HPDE6-E6E7 (cell line): Measurements from ENCODE around the gene GLIS1.

Source experiments
- DNase-seq: peaks from one replicate; pipeline ENCODE4 v3.0.0; 2011; ENCODE audit warnings: missing footprints; ENCODE audit errors: extremely low spot score

Gene GLIS1

DNA sequence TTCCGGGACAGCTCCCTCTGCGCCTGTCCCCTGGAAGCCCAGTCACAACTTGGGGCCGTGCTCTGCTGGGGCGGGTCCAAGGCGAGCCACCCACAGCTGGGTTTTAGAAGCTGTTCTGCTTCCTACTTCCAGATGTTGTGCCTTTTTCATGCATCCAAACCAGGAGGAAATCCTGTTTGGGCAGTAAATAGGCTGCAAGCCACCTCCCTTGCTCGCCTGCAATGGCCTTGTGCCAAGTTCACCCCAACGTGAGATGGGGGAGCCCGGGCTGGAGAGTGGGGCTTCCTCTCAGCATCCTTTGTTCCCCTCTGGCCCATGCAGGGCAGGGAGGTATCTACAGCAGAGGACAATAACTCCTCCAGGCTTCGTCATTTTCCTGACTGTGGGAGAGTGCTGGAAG is 206.6 kb downstream of the GLIS1 start:
- no peak for DNase-seq

DNA sequence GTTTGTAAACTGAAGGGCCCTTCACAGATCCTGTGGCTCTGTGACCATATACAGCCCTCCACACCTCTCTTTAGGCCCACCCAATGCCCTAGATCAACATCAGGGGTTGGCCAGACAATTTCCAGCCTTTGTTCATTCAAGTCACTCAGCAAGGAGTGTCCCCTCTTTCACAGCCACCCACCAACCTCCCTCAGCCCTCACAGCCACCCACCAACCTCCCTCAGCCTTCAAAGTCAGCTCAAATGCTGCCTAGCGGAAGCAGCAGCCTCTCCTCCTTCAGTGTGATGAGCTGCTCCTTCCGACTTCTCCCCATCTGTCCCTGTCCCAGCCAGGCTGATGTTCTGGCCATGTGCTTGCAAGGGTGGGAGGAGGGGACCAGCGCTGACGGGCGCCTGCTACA is 208.4 kb downstream of the GLIS1 start:
- DNase-seq = no peak

DNA sequence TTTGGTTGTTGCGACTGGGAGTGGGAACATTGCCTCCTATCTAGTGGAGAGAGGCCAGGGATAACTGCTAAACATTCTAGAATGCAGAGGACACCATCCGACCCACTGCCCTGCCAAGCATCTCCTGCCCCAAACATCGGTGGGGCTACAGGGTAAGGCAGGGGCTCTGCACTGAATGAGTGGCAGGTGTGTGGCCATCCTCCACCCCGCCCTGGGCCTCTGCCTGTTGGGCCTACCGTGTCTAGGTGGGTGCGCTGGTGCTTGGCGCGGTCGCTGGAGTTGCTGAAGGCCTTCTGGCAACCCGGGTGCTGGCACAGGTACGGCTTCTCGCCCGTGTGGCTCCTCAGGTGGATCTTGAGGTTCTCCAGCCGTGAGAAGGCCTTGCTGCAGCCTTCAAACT is 209.4 kb downstream of the GLIS1 start:
- DNase-seq = no peak

DNA sequence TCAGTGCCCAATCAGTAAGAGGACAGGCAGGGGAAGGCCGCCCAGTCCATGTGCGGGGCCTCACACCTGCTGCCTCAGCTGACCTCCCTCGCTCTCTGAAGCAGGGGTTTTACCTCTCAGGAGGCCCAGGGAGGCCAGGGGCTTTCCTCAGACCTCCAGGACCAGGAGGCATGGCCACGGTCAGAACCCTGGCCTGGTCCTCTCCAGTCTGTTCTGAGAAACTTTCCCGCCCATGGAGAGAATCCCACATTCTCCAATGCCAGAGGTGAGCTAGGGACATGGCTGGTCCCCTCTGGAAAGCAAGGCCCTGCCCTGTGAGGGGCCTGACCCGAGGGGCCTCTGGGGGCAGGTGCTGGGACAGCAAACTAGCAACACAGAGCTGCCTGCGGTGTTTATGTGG is 211.6 kb downstream of the GLIS1 start:
- no peak for DNase-seq

DNA sequence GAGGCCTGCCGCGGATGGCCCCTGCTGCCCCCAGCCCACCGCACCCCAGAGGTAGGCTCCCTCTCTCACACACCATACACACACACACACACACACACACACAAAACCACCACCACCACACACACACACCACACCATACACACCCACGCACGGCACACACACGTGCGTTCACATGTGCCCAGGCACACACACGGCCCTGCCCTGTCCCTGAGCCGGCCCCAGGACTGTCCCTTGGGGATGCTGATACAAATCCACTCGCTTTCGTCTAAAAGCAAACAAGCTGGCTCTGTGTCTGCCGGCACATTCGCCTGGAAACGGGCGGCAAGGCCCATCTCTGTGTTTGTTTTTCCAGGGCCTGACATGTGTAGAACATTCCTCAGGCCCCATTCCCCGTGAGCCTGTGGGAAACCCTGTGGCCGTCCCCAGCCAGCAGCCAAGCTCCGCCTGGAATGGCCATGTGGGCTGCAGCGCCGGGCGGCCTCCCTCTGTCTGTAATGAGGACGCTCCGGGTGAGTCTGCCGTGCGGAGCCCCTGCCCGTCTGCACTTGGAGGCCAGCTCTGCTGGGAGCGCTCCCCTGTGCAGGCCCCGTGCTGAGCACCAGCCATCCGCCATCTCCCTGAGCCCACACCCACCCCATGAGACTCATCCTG is 212.4 kb downstream of the GLIS1 start:
- no peak for DNase-seq

DNA sequence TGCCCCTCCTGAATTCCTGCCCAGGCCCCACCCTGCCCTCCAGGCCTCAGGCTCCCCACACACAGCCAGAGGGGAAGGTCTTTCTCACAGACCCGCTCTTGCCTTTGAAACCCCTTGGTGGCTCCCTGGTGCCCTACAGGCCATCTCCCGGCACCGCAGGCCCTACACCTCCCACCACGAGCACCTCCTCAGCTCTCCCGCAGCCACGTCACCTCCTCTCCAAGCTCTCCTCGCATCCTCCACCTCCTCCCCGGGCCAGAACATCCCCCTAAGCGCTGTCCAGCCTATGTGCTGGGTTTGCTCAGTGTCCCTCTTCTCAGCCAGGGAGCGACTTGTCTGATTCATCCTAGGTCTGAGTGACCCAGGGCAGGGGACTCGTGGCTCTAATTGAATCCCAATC is 213.4 kb downstream of the GLIS1 start:
- DNase-seq = no peak

DNA sequence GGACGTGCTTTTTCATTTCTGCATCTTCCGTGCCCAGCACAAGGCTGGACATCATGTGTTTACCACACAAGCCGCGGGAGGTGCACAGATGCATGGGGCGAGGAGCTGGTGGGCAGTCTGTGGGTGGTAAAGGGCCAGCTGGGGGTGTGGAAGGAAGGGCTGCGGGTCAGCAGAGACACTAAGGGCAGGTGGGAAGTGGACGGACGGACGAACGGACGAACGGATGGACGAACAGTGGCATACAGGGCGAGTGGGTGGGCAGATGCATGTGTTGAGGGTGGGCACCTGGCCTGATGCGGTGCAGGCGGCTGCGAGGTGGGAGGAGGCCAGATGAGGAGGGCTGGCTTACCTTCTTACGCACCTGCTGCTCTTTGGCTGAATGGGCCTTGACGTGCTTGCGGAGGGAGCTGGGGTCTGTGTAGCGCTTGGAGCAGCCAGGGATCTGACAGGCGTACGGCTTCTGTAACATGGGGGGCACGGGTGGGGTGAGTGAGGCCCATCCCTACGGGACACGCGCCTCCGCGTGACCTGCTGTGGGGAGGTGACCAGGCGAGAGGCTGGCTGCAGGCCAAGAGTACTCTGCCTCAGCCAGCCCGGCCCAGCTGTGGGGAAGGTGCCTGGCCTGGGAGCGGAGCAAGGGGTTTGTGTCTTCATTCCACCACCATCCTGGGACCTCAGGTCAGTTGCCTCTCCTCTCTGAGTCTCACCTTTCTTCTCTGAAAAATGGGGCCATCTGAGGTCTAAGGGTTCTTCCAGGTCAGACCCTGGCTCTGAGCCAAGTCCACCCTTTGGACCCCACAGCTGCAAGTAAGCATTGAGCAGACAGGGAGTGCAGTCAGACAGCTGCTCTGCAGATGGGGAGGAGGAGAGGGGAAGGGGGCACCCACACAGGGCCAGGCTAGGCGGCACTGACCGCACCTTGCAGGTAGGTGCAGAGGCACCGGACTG is 214.3 kb downstream of the GLIS1 start:
- DNase-seq = no peak

DNA sequence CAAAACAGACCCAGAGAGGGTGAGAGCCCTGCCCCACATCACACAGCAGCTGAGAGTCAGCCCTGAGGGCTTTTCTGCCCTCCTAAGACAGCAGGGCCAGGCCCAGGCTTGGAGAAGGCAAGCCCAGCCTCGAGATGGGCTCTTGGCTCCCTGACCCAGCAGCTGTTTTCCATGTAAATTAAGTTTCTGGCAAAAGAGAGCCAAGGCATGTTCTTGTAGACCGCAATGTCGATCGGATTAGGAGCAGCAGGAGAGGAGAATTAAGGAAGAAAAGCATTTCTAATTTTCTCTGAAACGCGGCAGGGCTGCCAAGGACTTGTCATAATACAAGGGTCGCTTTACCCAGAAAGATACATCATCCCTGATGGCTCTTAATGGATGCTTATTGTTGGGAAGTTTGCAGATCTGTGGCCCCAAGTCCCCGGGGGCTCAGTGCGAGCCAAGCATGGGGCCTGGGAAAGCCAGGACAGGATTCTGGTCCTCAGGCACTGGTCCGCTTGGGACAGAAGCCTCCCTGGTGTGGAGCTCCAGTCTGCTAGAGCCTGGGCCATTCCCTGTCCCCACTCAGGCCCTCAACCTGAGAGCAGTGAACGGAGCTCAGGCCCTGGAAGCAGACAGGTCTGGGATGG is 216.9 kb downstream of the GLIS1 start:
- DNase-seq = no peak

DNA sequence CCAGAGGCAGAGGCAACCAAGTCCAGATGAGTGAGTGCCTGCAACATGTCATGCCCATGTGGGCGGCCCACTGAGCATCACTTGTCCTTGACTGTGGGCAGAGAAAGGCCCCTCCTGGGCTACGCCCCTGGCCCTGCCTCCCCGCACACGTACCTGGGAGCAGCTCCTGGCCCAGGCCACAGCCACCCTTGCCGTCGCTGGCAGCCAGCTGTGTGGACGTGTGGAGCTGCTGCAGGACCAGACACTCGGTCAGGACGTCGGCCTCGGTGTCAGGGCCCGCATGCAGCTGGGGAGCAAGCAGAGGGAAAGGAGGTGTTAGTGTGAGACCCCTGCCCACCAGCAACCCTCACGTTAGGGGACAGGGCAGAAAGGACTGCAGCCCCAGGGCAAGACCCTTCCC is 218.5 kb downstream of the GLIS1 start:
- DNase-seq = no peak

DNA sequence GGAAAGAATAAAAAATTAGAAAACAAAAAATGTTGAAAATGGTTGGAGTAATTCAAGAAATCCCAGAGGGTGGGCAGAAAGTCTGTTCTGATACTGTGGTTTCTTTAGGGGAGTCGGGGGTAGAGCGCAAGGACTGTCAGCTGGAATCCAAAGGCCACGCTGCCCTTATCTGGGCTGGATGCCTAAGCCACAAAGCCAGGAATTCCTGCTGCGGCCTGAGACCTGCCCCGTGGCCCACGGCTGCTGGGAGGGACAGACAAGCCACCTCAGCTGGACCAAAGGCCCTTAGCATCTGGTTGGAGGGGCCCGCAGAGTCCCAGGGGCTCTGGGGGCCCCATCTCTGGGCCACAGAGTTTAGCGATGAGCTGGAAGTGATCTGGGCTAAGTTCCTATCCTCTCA is 219.5 kb downstream of the GLIS1 start:
- no peak for DNase-seq

DNA sequence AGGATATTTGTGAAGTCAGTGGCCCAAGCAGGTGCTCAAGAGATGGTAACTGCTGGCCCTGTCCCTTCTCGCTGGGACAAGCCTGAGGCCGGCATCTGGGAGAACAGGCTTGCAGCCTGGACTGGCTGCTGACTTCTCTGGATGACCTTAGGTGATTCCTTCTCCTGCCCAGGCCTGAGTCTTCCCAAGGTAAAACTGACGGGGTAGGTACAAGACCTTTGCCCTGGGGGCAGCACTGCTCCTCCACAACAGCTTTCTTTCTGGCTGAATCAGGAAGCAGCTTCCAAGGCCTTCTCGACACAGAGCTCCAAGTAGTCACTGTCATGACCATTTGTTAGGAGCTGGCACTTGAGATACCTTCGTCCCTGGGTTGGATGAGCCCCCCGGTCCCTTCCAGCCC is 220.2 kb downstream of the GLIS1 start:
- DNase-seq = no peak

DNA sequence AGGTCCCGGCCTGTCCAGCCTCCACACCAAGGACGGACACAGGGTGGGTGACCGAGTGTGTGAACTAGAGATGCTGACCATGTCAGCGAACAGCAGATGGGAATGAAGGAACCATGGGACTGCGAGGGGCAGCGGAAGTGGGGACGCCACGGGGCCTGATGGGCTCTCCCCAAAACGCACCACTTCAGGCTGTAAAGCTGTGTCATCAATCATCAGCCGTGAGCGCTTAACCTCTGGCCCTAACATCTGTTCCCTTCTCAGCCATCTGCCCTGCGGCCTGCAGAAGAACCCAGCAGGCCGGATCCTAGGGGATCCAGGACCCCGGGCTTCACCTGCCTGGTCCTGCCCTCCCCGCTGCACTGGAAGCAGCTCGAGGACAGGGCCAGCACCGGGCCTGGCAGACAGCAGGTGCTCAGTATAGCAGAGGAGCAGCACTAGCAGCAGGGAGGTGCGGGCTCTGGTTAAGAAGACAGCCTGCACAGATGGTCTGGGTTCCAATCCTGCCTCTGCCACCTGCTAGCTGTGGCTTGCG is 221.1 kb downstream of the GLIS1 start:
- DNase-seq = no peak

DNA sequence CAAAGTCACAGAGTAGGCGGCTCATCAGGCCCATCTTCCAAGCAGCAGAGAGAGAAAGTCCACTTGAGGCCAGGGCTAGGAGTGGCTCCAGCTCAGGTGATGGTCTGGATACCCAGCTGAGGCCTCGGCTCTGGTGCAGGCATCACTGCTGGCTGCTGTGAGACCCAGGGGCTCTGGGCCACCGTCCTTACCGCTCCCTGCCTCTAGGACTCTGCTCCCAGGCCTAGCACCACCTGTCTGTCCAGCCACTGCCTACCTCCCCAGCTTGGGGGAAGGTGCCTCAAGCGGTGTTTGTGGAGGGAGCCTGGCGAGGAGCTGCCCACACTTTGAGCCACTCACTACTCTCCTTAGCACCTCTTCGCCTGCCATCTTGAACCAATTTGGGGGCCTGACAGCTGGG is 221.9 kb downstream of the GLIS1 start:
- no peak for DNase-seq

DNA sequence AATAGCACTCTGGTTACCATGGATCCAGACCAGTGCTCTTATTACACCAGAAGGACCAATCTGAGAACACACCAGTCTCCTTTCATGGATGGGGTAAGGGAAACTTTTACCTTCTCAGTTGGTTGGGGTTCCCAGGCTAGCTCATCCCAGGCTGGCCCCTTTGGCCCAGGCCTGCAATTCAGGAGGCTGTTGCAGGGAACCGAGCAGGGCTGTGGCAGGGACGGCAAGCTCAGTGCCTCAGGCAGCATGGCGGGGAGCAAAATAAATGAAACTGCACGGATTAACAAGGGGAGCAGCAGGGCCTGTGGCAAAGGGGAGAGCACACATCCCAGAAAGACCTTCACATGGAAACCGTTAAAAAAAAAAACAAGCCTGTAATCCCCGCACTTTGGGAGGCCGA is 222.8 kb downstream of the GLIS1 start:
- DNase-seq = no peak

DNA sequence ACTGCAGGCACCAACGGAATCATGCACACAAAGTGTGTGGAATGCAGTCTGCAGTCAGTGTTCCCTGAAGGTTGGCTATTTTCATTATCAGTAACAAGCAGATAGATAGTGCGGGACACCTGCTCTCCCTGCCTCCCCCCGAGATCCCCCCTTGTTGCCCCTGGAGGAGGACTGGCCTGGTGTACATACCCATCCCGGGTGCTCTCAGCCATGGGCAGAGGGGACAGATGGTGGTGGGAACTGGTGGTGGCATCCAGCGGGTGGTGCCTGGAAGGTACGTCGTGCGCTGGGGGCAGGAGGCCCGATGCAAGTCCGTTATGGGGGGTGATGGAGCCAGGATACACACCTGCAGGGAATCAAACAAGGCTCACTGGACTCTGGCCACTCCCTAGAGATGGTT is 224.5 kb downstream of the GLIS1 start:
- DNase-seq = no peak

DNA sequence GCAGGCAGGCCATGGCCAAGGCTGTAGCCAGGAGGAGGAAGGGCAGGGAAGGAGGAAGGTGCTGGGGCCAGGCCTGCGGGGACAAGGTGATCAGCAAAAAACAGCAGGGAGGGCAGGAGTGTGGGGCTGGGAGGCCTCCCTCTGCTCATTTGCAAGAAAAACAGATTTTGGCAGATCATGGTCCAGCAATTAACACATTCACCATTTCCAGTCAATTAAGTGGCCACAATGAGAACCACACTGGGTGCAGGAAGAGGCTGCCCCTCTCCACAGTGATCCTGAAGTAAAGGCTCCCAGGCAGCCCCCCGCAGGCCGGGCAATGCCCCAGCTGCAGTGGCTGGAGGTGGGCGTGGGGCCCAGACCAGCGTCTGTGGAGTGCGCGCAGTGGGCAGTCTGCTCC is 225.1 kb downstream of the GLIS1 start:
- no peak for DNase-seq

DNA sequence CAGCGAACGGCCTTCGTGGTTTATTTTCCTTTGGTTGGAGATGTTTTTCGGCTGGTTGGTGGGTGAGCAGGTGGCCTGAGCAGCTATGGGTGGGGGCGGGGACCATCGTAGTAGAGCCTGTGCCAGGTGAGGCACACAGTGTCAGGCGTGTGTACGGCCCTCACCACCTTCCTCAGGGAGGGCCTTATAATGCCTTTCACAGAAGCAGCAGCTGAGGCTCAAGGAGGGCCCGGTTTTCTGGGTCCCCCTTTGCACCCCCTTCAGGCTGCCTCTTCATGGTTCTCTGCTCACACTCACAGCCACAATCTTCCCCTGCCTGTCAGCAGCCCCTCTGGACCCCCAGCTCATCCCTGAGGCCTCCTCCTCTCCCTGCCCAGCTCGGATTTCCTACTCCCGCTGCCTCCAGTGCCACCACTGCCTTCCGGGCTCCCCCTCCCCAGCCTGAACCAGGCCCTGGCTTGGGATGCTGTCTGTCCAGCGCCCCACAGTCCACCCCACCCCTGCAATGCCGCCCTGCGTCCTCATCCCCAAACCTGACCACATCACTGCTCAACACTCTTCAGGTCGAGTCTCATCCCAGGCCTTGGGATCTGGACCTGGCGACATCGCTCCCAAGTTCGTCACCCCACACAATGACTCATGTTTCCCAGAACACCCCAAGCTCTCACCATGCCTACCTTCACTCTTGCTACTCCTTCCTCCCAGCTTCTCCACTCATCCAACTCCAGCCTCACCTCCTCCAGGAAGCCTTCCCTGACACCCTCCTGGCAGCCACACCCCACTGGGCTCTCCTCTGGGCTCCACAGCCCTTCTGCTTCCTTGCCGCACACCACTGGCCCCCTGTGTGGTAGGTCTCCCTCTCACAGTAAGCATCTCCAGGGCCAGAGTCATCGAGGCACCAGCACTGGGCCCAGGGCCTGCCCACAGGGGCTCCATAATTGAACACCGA is 225.9 kb downstream of the GLIS1 start:
- no peak for DNase-seq

DNA sequence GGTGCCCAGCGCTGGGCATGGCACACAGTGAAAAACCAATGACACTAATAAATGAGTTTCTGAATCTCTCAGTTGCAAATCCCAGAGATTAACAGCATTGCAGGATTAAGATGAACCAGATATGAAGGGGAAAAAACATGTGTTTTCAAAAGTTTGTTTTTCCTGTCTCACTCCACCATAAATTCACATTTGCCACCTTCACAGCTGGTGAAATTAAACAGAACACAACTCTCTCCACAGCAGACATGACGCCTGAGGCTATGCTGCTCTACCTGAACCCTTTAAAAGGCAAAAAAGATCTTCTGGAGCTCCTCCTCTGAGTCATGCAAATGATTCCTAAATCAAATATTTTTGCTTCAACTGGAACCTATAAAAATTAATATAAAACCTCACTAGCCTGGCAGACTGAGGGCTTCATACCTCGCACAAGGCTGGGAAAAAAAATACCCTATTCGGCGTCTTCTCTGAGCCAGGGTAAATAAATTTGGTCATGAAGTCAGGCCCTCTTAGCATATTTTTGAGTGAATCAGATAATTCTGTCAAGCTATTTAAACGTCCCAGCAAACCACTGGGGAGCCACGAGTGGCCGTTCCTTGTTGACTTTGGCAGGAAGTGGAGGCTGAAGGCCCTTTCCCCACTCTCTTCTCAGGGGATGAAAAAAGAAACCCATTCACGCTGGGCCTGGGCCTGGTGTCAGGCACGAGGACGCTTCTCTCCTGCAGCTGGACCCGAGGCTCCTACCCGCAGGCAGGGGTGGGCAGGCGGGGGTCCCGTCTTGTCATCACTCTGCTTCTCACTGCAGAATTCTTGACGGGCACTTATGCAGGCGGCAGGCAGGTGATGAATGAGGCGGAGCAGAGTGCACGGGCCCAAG is 226.8 kb downstream of the GLIS1 start:
- DNase-seq = no peak

DNA sequence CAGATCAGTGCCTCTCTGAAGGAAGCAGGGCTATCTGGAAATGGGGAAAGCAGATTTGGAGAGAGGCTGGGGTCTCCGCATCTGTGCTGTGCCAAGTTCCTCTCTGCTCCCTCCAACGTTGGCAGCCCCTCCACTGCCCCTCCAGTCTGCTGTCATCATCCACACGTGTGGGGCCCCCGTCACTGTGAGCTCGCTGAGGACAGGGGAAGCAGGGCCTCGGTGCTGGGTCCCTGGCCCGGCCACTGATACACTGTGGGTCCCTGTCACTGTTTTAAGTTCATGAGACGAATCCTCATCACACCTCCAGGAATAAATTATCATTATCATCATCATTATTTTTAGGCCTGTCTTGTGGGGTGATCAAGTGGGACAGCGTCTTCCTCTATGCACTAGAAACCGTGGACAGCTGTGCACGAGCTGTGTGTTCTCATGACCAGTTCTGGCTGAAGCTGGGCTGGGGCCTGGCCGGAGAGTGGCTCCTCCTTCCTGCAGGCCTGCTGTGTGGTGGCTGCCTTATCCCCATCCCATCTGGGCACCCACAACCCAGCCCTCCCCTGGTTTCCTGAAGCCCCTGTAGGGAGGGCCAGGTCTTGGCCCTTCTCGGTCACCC is 227.5 kb downstream of the GLIS1 start:
- DNase-seq = no peak

DNA sequence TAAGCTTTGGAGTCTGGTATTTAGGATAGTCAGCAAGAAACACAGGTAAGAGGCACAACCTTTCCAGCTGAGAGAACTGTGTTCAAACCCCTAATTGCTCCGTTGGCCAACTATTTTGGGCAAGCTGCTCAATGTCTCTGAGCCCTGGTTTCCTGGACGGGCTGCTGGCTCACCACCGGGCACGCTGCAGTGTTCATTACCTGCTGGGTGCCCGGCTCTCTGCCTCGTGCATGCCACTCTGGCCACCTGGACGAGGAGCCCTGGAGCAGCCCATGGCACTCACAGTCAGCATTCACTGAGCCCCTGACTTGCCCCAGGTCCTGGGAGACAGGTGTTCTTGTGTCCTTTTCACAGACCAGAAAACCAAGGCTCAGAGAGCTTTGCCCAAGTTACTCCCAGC is 228.7 kb downstream of the GLIS1 start:
- DNase-seq = no peak
